Skeletal muscle cell (primary cell): ENCODE results near the gene SPAG9.

Source experiments
- DNase-seq: peaks from one replicate; pipeline ENCODE4 v3.0.0-alpha.2; 2010; ENCODE audit warnings: low read depth
- H3K4me3 ChIP-seq: 2 replicates; pipeline ENCODE4 v1.5.1; 2011; ENCODE audit warnings: low read depth, mild to moderate bottlenecking, control low read depth, low read length, moderate library complexity

Gene SPAG9

DNA sequence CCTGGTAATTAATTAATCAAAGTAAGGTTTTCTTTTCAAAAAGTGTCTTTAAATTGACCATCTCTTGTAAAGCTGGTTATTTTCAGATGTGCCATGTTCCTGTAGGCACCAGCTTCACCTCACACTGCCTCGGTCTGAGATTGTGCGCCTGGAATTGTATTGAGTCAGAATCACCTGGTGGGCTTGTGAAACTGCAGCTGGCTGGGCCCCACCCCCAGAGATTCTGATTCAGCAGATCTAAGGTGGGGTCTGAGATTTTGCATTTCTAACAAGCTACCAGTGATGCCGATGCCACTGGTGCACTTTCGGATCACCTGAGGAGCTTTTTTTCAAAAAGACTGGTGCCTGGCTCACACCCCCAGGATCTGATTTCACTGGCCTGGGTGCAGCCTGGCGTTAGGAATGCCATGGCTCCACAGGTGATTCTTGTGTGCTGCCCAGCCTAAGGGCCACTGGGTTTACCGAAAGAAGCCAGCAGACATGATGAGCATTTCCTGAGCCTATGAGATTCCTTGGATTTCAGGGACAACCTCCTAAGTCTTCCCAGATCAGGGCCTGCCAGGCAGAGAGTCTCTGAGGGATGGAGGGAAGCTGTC is 195.3 kb downstream of the SPAG9 start:
- no peak overlapping the region for H3K4me3 ChIP-seq
- no peak for DNase-seq

DNA sequence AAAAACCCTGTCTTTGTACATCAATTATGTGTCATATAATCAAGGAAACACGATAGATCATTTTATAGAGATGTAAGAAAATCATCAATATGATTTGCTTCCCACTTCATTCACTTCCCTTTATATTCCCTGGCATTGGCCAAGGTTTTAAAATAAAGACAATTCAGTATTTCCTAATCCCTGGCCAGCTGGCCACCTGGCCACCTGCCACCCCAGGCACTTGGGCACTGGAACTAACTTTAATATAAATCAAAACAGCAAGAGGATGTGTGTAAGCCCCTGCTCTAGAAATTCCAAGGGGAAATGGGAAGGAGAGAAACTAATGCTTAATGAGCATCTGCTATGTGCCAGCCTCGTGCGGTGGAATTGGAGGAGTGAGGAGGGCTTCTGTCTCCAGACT is 195.9 kb downstream of the SPAG9 start:
- DNase-seq: no peak
- no peak overlapping the region for H3K4me3 ChIP-seq

DNA sequence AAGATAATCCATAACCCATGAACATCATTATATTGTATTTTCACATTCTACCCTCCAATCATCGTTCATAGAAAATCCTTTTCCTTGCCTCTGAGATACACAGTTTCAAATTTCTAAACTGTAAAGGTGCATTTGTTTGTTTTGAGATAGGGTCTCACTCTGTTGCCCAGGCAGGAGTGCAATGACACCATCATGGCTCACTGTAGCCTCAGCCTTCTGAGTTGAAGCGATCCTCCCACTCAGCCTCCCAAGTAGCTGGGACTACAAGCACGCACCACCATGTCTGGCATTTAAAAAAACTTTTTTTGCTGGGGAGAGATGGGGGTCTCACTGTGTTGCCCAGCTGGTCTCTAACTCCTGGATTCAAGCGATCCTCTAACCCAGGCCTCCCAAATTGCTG is 196.4 kb downstream of the SPAG9 start:
- no peak overlapping the region for H3K4me3 ChIP-seq
- DNase-seq: no peak

DNA sequence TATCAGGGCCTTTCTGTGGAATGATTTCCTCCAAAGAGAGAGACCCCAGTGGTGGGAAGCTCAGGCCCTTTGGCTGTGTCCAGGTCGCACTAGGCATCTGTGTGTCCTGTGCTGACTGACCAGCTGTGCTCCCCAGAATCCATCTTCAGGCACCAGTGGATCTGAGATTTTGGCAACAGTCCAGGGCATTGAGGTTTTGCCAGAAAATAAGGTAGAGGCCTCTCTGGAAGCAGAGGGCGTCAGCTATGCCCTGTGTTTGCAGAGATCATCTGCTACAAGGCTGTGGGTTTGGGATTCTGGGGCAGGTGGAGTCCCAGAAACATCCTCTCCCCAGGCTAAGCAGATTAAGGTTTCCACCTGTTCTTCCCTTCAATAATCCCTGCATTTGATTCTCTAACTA is 197.1 kb downstream of the SPAG9 start:
- no peak for DNase-seq
- H3K4me3 ChIP-seq: no peak overlapping the region

DNA sequence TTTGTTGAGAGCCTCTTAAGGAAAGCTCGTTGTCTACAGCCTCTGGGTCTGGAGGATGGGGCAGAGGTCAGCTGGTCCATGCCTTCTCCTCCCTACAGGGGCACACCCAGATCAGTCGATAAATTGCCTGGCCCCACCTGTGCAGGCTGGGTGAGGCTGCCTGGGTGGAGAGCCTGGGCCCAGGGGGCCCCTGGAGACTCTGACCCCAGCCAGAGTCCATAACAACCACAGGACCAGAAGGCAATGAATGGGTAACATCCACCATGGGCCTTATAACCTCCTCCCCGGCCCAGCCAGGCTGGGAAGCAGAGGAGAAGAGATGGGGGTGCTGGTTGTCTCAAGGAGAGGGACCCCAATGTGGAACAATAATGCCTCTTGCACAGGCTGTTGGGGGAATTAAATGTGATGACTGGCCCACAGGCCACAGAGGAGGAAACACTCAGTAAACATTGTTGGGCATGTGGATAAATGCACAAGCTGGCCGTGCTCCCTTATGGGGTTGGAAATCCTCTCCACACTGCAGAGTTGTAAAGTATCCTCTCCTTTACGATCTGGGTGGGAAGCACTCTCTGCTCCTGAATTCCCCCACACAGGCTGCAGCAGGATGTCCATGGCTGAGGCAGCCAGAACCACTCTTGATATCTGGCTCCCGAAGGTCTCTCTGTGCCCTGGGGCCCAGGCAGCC is 197.8 kb downstream of the SPAG9 start:
- no peak for DNase-seq
- H3K4me3 ChIP-seq: no peak overlapping the region

DNA sequence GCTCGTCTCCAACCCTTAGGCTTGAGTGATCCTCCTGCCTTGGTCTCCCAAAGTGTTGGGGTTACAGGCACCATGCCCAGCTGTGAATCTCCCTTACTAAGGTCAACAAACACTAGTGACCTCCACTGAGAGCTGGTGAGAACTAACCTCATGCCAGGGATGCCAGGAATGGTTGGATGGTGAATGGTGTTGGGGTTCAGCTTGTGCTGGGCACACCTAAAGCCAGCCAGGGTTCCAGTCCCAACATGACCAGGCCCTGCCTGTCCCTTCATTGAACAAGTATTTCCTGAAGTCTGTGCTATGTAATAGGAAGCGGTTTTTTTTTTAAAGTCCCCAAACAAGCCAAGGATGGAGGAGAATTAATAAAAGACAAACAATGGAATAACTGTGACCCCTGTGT is 198.6 kb downstream of the SPAG9 start:
- H3K4me3 ChIP-seq: no peak overlapping the region
- DNase-seq: no peak

DNA sequence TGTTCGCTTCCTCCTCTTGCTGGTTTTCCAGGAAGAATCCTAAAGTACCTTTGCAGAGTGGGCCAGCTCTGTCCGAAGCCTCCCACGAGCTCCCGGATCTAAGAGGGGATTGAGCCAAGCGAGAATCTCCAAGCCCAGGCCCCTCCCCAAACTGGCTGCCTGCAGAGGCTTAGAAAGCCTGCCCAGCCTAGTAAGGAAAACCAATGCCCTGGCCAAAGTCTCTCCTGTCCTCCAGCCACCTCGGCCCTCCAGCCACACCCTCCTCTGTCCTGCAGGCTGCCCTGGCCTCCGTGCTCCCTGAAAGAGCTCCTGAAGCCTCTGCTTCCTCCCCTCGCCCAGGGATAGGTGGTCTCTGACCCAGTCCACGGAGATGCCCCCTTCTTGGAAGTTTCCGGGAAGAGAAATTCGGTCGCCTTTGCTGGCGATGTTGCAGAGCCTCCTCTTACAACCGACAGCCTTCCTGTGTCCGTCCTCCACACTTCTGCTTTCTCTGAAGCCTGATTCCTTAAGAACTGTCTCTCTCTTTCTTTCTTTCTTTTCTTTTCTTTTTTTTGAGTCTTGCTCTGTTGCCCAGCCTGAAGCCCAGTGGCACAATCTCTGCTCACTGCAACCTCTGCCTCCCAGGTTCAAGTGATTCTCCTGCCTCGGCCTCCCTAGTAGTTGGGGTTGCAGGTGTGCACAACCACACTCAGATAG is 199.6 kb downstream of the SPAG9 start:
- no peak for DNase-seq

DNA sequence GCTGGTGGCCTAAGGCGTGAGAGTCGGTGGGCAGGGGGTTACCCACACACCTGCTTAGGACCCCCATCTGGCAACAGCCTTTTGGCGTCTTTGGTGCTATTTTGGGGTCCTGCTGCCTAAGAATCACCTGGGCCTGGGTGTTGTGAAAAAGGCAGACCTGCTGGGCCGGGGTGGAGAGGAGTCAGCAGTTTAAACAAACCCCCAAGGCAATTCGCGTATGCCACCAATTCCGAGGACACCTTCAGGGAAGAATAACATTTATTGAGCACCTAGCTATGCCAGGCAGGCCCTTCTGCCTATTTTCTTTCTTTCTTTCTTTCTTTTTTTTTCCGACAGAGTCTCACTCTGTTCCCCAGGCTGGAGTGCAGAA is 200.6 kb downstream of the SPAG9 start:
- no peak for DNase-seq
- no peak overlapping the region for H3K4me3 ChIP-seq

More for the DNA sequence above, 199.6 kb downstream of the SPAG9 start:
- no peak overlapping the region for H3K4me3 ChIP-seq

DNA sequence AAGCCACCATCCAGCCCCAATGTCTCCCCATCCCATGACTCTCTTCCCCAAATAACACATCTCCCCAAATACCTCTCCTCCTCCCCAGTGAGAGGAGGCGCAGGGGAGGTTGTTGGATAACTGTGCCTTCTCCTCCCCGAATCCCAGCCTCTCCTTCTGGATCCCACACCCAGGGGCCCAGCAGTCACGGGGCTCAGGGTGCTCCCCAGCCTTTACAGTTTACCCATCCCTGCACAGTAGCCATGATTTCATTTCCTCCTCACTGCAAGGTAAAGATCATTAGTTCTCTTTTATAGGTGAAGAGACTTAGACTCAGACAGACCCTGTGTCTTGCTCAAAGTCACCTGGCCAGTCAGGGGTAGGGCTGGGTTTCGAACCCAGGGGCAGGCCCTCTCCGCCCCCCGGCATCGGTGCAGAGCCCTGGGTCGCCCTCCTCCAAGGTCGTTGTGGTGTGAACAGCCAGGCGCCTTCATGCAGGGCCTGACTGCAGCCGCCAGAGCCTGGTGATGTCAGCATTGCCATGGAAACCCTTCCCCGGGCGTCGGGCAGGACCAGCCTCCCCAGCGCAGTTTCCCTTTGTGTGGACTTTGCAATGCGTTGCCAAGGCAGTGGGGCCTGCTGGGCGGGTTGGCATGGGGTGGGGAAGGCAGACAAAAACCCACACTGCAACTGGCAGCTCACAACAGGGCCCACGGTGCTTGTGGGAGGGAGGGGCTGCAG is 201.2 kb downstream of the SPAG9 start:
- no peak overlapping the region for H3K4me3 ChIP-seq

DNA sequence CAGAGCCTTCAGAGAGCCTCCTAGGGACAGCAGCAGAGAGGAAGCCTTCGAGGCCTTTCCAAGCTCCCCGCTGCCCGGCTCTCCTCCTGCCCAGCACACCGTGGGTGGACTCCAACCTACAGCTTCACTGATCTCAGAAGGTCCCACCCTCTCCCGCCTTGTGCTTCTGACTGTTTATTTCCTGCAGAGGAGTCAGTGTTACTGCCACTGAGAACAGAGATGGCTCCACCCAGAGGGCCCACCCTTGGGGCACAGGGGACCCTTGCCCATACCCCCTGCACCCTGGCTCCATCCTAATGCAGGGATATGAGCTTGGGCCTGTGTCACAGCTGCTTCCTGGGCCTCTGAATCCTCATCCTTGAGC is 201.8 kb downstream of the SPAG9 start:
- H3K4me3 ChIP-seq: no peak overlapping the region
- DNase-seq: no peak

More for the DNA sequence above, 201.2 kb downstream of the SPAG9 start:
- peak; percentile 32 for DNase-seq

DNA sequence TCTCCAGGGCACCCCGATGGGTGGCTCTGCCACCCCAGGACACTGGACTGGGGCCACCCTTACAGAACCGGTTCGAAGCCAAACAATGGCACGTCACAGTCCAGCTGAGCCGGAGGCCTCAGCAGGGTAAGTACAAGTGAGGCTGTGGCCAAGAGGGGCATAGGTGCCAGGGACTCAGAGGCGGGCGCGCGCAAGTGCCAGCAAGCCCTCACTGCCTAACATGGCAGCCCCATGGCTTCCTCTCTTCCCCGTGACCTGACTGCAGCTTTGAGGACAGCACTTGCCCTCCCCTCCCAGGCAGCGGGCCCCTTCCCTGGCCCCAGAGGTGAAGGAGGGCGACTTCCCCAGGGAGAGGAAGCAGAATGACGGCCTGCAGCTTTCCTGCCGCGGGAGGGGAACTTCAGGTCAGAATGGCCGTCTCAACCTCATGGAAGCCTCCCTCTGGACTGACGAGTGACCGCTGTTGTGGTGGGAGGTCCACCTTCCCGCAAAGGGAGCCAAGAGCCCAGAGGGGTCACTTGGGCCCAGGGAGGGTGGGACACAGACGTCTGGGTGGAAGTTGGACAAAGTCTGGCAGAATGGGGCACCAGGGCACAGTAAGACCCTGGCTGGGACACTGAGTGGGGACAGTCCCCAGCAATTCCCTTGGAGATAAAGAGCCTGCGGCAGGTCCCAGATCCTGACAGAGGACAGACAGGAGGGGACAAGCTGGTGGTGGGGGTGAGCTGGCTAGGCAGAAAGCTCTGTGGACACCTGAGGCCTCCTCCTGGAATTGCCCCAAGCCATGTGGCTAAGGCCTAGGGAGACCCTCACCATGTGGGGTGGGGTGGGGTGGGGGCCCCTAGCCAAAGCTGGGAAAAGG is 202.4 kb downstream of the SPAG9 start:
- no peak overlapping the region for H3K4me3 ChIP-seq
- DNase-seq: no peak

DNA sequence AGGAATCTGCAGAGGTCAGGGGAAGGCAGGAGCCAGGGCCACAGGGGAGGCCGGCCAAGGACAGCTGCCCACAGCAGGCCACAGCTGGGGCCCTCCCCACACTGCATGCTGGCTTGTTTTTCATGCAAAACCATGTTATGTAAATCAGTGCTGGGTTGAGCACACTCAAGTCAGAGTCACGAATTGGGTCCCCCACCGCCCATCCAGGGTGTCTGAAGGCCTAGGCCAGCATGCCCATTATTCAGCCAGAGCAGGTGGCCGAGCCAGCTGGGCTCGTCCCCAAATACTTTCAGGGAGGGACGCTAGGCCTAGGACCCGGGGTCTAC is 203.3 kb downstream of the SPAG9 start:
- no peak for DNase-seq
- no peak overlapping the region for H3K4me3 ChIP-seq

DNA sequence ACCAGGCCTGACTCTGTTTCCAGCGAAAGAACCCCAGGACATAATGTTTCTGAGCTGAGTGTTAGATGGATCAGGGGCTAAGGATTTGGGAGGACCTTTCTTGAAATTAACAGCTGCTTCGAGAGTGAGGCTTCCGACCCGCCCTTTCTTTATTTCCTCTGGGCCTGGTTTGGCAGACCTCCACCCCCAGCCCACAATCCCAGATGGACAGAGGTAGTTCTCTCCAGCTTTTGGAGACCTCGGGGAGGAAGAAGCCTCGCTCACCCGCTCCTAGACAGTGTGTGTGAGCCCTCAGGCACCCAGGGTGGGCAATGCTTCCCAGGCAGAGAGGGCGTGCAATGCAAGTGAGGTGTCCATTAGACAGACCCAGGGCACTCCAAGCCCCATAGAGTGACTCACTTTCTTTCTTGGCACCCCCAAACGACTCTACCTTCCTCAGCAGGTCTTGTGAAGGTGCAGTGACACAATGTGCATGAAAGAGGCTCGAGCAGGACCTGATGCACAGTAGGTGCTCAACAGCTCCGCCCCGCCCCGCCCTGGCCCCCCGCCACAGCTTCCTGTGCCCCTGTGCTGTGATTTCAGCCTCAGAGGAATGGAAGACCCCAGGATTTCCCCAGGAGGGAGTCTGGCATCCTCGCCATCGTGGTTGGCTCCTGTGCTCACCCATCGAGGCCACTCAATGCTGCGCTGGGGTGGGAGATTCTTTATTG is 203.8 kb downstream of the SPAG9 start:
- DNase-seq: no peak
- H3K4me3 ChIP-seq: no peak overlapping the region

DNA sequence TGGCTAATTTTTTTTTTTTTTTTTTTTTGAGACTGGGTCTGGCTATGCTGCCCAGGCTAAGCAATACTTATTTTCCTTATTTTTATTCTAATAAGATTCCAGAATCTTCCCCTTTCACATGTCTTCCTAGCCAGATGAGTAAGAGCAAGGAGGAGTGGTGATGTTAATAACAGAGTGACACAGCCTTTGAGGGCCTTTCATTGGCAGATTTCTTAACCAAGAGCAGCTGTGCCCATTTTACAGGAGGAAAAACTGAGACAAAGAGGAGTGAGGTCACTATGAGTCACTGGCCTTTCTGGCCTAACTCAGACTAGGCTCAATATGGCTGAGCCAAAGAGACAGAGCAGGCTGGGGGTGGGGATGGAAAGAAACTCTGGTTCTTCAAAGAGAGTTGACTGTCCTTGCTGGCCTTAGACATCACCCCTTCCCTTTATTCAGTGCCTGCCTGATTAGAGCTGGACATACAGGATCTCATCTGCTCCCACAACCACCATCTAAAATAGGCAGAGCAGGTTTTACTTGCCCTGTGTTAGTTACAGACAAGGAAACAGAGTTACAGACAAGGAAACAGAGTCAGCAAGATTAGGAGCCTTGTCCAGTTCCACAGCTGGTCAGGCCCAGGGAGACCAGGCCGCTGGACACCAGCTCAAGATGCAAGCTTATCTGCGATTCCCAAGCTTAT is 204.5 kb downstream of the SPAG9 start:
- no peak for DNase-seq
- no peak overlapping the region for H3K4me3 ChIP-seq

DNA sequence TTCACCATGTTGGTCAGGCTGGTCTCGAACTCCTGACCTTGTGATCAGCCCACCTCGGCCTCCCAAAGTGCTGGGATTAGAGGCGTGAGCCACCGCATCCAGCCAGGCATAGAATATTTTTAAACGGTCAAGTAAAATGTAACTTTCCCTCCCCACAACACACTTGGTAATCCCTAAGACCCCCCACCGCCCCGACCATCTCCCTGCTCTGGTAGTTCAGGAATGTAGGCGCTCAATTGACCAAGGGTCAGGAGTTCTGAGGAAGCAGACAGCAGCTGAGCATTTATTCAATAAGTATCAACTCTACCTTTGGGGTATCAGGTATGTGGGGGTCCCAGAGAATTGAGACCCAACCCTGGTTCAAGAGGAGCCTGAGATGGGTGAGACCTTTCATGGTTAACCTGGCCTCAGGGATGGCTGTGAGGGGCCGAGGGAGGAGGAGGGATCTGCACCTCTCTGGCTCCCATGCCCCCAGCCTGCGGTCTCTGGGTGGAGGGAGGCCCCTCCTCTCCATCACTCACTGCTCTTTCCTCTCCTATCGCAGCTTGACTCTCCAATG is 206.1 kb downstream of the SPAG9 start:
- no peak for DNase-seq
- no peak overlapping the region for H3K4me3 ChIP-seq

DNA sequence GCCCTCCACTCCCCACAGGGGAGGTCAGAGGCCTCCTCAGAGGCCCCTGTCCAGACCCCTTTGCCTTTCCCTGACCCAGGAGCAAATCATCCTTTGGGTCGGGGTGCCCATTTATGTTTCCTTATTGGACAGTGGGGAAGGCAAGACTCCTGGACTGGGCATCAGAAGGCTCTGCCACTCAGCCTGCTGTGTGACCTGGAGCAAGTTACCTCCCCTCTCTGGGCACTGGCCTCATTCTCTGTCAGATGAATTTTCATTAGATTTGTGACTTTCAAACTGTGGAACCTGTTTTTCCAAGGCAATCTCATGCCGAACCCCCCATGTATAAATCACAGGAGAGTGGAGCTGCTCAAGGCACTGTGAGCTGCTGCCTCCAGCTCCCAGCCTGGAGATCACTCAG is 207.5 kb downstream of the SPAG9 start:
- H3K4me3 ChIP-seq: no peak overlapping the region

More for the DNA sequence above, 207.5 kb downstream of the SPAG9 start:
- DNase-seq: no peak
